ENCODE measurements around the gene SPACDR. TPM values are rescaled to one million over a fixed set of nuclear protein-coding genes. Genes with fewer than 3 reads are reported as not detected.

The SPACDR gene
- polyA plus RNA-seq, 1 donor from 2014 or later = not detected

DNA sequence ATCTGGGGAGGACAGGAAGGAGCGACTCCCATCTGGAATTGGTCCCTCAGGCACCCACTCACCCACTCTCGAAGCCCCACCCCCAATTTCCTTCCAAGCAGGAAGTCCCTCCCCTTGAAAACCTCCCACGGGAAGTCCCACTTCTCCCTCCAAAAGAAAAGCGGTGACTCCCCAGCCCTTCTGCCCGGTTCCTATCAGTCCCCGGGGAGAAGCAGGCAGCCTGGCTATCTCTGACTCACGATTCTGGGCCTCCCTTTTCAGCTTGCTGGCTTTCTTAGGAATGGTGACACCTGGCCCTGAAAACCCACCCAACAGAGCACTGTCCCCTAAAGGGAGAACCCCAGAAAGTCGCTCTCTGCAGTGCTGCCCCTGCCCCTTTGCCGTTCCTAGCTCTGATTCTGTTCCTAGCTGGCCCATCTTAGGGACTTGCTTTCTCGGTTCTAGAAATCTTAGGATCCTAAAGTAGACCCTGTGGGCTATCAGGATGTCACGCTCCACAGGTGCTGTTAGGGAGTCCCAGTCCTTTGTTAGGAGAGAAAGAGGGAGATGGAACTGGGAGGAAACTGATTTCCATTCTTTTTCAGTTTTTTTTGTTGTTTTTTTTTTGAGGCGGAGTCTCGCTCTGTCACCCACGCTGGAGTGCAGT, 8.9 kb upstream of the SPACDR start:
- Histone ChIP-seq H3K9ac (ENCODE audit: low read length) (no peak overlapping the region), H3K9me3 (ENCODE audit: low read length) (no peaks in the 10 kb centered on the region), H3K27me3 (ENCODE audit: insufficient read depth, low read depth, low read length) (no peaks in the 10 kb centered on the region), H4K20me1 (ENCODE audit: insufficient read depth) (no peaks in the 10 kb centered on the region), H3K4me3 (ENCODE audit: low read length) (no peak overlapping the region), H3F3A (ENCODE audit: insufficient read depth, low read length, poor library complexity, severe bottlenecking) (no peaks in the 10 kb centered on the region), H2AFZ (ENCODE audit: low read depth, low read length) (no peak overlapping the region), H3K4me2 (ENCODE audit: low read length) (no peak overlapping the region), H3K27ac (ENCODE audit: low read length) (no peak overlapping the region), H3K9me2 (ENCODE audit: insufficient read depth, low read length) (no peaks in the 10 kb centered on the region), H3K36me3 (ENCODE audit: insufficient read depth, low read length) (no peaks in the 10 kb centered on the region), H3K79me2 (replicated peaks; ENCODE audit: insufficient read depth, low read length) (no peaks in the 10 kb centered on the region)
- TF ChIP-seq MXI1 (conservative IDR thresholded peaks at IDR 0.05; ENCODE audit: poor library complexity, severe bottlenecking) (no peak), POLR2AphosphoS5 (IDR thresholded peaks at IDR 0.05) (no peak), TAF1 (IDR thresholded peaks at IDR 0.05; ENCODE audit: low read depth) (no peak), SMC3 (conservative IDR thresholded peaks at IDR 0.05; ENCODE audit: poor library complexity) (no peak), EZH2 (IDR thresholded peaks at IDR 0.05; ENCODE audit: borderline replicate concordance, insufficient read depth, low read length, poor library complexity, severe bottlenecking) (no peak), RAD21 (conservative IDR thresholded peaks at IDR 0.05) (no peak), EP300 (conservative IDR thresholded peaks at IDR 0.05; ENCODE audit: poor library complexity, severe bottlenecking) (no peak)
- TF ChIP-seq, protein P1, sequence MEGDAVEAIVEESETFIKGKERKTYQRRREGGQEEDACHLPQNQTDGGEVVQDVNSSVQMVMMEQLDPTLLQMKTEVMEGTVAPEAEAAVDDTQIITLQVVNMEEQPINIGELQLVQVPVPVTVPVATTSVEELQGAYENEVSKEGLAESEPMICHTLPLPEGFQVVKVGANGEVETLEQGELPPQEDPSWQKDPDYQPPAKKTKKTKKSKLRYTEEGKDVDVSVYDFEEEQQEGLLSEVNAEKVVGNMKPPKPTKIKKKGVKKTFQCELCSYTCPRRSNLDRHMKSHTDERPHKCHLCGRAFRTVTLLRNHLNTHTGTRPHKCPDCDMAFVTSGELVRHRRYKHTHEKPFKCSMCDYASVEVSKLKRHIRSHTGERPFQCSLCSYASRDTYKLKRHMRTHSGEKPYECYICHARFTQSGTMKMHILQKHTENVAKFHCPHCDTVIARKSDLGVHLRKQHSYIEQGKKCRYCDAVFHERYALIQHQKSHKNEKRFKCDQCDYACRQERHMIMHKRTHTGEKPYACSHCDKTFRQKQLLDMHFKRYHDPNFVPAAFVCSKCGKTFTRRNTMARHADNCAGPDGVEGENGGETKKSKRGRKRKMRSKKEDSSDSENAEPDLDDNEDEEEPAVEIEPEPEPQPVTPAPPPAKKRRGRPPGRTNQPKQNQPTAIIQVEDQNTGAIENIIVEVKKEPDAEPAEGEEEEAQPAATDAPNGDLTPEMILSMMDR (IDR thresholded peaks at IDR 0.05; ENCODE audit: poor library complexity, severe bottlenecking) = no peak
- TF ChIP-seq, protein P2, sequence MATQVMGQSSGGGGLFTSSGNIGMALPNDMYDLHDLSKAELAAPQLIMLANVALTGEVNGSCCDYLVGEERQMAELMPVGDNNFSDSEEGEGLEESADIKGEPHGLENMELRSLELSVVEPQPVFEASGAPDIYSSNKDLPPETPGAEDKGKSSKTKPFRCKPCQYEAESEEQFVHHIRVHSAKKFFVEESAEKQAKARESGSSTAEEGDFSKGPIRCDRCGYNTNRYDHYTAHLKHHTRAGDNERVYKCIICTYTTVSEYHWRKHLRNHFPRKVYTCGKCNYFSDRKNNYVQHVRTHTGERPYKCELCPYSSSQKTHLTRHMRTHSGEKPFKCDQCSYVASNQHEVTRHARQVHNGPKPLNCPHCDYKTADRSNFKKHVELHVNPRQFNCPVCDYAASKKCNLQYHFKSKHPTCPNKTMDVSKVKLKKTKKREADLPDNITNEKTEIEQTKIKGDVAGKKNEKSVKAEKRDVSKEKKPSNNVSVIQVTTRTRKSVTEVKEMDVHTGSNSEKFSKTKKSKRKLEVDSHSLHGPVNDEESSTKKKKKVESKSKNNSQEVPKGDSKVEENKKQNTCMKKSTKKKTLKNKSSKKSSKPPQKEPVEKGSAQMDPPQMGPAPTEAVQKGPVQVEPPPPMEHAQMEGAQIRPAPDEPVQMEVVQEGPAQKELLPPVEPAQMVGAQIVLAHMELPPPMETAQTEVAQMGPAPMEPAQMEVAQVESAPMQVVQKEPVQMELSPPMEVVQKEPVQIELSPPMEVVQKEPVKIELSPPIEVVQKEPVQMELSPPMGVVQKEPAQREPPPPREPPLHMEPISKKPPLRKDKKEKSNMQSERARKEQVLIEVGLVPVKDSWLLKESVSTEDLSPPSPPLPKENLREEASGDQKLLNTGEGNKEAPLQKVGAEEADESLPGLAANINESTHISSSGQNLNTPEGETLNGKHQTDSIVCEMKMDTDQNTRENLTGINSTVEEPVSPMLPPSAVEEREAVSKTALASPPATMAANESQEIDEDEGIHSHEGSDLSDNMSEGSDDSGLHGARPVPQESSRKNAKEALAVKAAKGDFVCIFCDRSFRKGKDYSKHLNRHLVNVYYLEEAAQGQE (IDR thresholded peaks at IDR 0.05; ENCODE audit: borderline replicate concordance) = no peak

DNA sequence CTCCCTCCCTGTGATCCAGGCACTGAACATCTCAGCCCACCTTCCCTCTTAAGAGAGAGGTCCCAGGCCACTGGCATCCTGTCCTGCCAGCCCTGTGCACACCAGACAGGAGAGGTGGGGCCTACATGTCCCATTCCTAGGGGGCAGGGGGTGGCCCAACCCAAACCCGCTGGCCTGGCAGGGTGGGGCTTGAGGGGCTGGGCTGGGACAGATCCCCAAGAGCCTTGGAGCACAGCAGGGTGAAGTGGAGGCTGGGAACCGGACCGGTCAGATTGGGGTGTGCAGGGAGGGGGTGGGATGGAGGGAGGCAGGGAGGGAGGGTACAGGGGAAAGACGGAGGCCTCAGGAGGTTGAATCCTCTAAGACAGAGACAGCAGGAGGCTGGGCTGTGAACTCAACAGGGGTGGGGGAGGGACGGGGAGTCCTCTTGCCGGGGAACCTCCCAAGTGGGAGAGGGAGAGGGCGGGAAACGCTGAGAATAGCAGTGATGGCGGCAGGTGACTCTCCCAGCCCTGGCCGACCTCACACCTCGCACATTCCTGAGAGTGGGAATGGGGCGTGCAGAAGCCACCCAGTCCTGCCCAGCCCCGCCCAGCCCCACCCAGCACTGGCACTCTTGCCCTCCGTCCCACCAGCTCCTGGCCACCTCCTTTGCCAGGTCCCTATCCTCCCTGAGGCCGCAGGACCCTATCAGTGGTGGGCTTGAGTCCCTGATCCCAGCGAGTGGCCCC, 8.2 kb upstream of the SPACDR start:
- TF ChIP-seq, protein P2 (IDR thresholded peaks at IDR 0.05; ENCODE audit: borderline replicate concordance) = no peak
- H2AFZ ChIP-seq (ENCODE audit: low read depth, low read length) = no peak overlapping the region
- H3K27ac ChIP-seq (ENCODE audit: low read length) = no peak overlapping the region
- no peak overlapping the region for H3K4me3 ChIP-seq (ENCODE audit: low read length)
- H3F3A ChIP-seq (ENCODE audit: insufficient read depth, low read length, poor library complexity, severe bottlenecking) = no peaks in the 10 kb centered on the region
- no peaks in the 10 kb centered on the region for H4K20me1 ChIP-seq (ENCODE audit: insufficient read depth)
- no peak overlapping the region for H3K4me2 ChIP-seq (ENCODE audit: low read length)
- no peaks in the 10 kb centered on the region for H3K27me3 ChIP-seq (ENCODE audit: insufficient read depth, low read depth, low read length)
- H3K79me2 ChIP-seq (replicated peaks; ENCODE audit: insufficient read depth, low read length) = no peaks in the 10 kb centered on the region
- H3K9ac ChIP-seq (ENCODE audit: low read length) = no peak overlapping the region
- H3K9me3 ChIP-seq (ENCODE audit: low read length) = no peaks in the 10 kb centered on the region
- no peaks in the 10 kb centered on the region for H3K36me3 ChIP-seq (ENCODE audit: insufficient read depth, low read length)
- H3K9me2 ChIP-seq (ENCODE audit: insufficient read depth, low read length) = no peaks in the 10 kb centered on the region

Data from neural cell (in vitro differentiated cells).